DND-41 (cell line): ENCODE results near the gene CTNNBL1.

Experiments used
- ATAC-seq: fragments of 200-7000 bp; cut with Tn5 transposase; 3 replicates; pipeline ENCODE4 v1.9.1; 2021; ENCODE audit warnings: low read depth; ENCODE audit not compliant: insufficient read depth
- DNase-seq: peaks from one replicate; pipeline ENCODE4 v3.0.0-alpha.2; 2020
- H2AFZ ChIP-seq: 2 replicates; pipeline ENCODE4 v1.6.0; 2012; ENCODE audit warnings: low read depth, low read length
- H3K27ac ChIP-seq: 2 replicates; pipeline ENCODE4 v1.5.1; 2012; ENCODE audit warnings: low read length, inconsistent platforms
- H3K27me3 ChIP-seq: fragments of 200-600 bp; sonication (generic); 2 replicates; pipeline ENCODE4 v1.6.0; 2012; ENCODE audit warnings: low read length, mild to moderate bottlenecking, inconsistent platforms; ENCODE audit not compliant: insufficient read depth, poor library complexity
- H3K36me3 ChIP-seq: 2 replicates; pipeline ENCODE4 v1.5.1; 2012; ENCODE audit warnings: low read length, inconsistent platforms; ENCODE audit not compliant: insufficient read depth
- H3K4me1 ChIP-seq: 2 replicates; pipeline ENCODE4 v1.5.1; 2012; ENCODE audit warnings: mild to moderate bottlenecking, low read length; ENCODE audit not compliant: insufficient read depth
- H3K4me2 ChIP-seq: 2 replicates; pipeline ENCODE4 v1.6.0; 2012; ENCODE audit warnings: mild to moderate bottlenecking, moderate library complexity, low read length, inconsistent platforms; ENCODE audit not compliant: insufficient read depth
- H3K4me3 ChIP-seq, 2 experiments: fragments of 200-600 bp in 1 of 2; shearing (Covaris generic) in 1 of 2; 2 replicates each; pipeline ENCODE4 v1.5.1; 2012 to 2016; ENCODE audit warnings: inconsistent platforms in 2 of 2, low read length in 2 of 2, mild to moderate bottlenecking in 2 of 2, low read depth in 1 of 2, moderate library complexity in 1 of 2
- H3K79me2 ChIP-seq: 2 replicates; pipeline ENCODE4 v1.6.0; 2012; ENCODE audit warnings: low read length, inconsistent platforms; ENCODE audit not compliant: insufficient read depth
- H3K9ac ChIP-seq: 2 replicates; pipeline ENCODE4 v1.6.0; 2012; ENCODE audit warnings: low read depth, mild to moderate bottlenecking, inconsistent platforms, low read length, moderate library complexity
- H3K9me3 ChIP-seq: 2 replicates; pipeline ENCODE4 v1.5.1; 2012; ENCODE audit warnings: low read length, moderate library complexity, mild to moderate bottlenecking, inconsistent platforms; ENCODE audit not compliant: insufficient read depth, severe bottlenecking
- H4K20me1 ChIP-seq: 2 replicates; pipeline ENCODE4 v1.6.0; 2012; ENCODE audit warnings: low read length; ENCODE audit not compliant: insufficient read depth
- CTCF ChIP-seq: IDR thresholded peaks from 2 replicates; pipeline ENCODE4 v1.5.1; 2012; ENCODE audit warnings: borderline replicate concordance, low read length, moderate library complexity, mild to moderate bottlenecking; ENCODE audit not compliant: poor library complexity, severe bottlenecking; ENCODE audit errors: extremely low read depth
- EZH2 ChIP-seq: IDR thresholded peaks from 3 replicates; pipeline ENCODE4 v1.6.1; 2012; ENCODE audit warnings: borderline replicate concordance, low read depth, mild to moderate bottlenecking, moderate library complexity, low read length, inconsistent platforms; ENCODE audit not compliant: severe bottlenecking

Gene CTNNBL1

GRCh38 chr20:37881601-37882343 is 187.9 kb downstream of the CTNNBL1 start:
- no peak overlapping the region for H2AFZ ChIP-seq
- no peaks in the 10 kb centered on the region for H3K4me1 ChIP-seq
- peaks cover under 1% of the 10 kb centered on the region; the same call in 1 of the 2 replicates for H4K20me1 ChIP-seq
- DNase-seq (no peak), ATAC-seq (no peak)
- no peak for TF ChIP-seq CTCF
- no peak overlapping the region for H3K9ac ChIP-seq
- no peaks in the 10 kb centered on the region for H3K9me3 ChIP-seq
- H3K27me3 ChIP-seq, result no peaks in the 10 kb centered on the region
- no peak overlapping the region for H3K27ac ChIP-seq
- no peaks in the 10 kb centered on the region for H3K79me2 ChIP-seq
- no peak overlapping the region for H3K4me2 ChIP-seq
- H3K4me3 ChIP-seq, result no peak overlapping the region
- H3K36me3 ChIP-seq, result no peaks in the 10 kb centered on the region

DNA sequence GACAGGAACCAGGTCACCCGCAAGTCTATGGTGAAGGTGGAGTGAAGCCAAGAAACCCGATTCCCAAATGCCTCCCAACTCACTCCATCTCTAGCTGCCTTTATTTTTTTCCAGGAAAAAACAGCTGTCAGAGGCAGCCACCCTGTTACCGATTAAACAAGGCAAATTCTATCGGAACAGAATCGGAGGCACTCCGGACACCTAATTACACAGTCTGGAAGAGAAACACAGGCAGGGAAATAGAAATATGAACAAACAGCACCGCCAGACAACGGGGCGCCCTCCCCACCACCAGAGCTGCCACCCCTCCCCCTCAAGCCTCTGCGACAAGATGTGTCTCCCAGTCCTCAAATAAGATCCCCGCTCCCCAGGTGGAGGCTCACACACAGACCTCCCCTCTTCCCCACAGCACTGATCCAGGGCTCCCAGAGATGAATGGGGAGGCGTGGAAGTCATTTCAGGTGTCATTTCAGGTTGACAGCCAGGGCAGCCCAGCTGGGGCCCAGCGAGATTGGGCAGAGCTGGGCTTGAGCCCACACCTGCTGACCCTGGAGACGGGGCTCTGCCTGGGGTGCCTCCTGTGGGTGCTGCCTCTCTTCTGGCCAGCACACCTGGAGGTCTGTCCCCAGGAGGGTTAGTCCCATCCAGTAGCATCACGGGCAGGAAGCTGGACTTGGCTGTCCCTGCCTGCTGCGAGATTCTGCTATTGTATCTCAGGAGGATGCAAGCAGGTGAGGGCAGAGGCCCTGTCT is 189.3 kb downstream of the CTNNBL1 start:
- ATAC-seq, result no peak
- Histone ChIP-seq H3K4me2 (no peak overlapping the region), H3K9ac (no peak overlapping the region), H3K9me3 (no peaks in the 10 kb centered on the region), H3K79me2 (no peaks in the 10 kb centered on the region), H4K20me1 (peaks cover 3% of the 10 kb centered on the region; the same call in 1 of the 2 replicates), H3K4me3 (no peak overlapping the region), H3K27ac (no peak overlapping the region), H3K36me3 (no peaks in the 10 kb centered on the region), H3K4me1 (no peaks in the 10 kb centered on the region), H3K27me3 (no peaks in the 10 kb centered on the region), H2AFZ (no peak overlapping the region)
- no peak for TF ChIP-seq CTCF
- DNase-seq, result no peak

GRCh38 chr20:37885042-37885441 is 191.2 kb downstream of the CTNNBL1 start:
- no peak overlapping the region for H3K9ac ChIP-seq
- H2AFZ ChIP-seq, result no peak overlapping the region
- H3K4me1 ChIP-seq, result no peaks in the 10 kb centered on the region
- H3K36me3 ChIP-seq, result no peaks in the 10 kb centered on the region
- DNase-seq, result no peak
- ATAC-seq, result no peak
- no peak overlapping the region for H3K27ac ChIP-seq
- H3K4me2 ChIP-seq, result no peak overlapping the region
- 0 out of 2 replicates have a peak, but pooled peaks cover 5% of the 10 kb centered on the region for H4K20me1 ChIP-seq
- no peaks in the 10 kb centered on the region for H3K9me3 ChIP-seq
- H3K79me2 ChIP-seq, result no peaks in the 10 kb centered on the region
- H3K27me3 ChIP-seq, result no peaks in the 10 kb centered on the region
- H3K4me3 ChIP-seq, result no peak overlapping the region
- TF ChIP-seq EZH2 (no peak), CTCF (no peak)
